ENCODE results near the gene ASB18. TPM values are rescaled to one million over a fixed set of nuclear protein-coding genes. Genes with fewer than 3 reads are reported as not detected.
A peak's percentile ranks its signal among the peaks of the same experiment; 100 is the strongest.

ASB18 gene
- total and polyA plus RNA-seq, 2 experiments from 2014 or later = not detected

GRCh38 chr2:236163471-236164200, 100.6 kb downstream of the ASB18 start:
- H3K4me2 ChIP-seq = peak overlapping the region; percentile 87
- H3K27ac ChIP-seq (ENCODE audit: low read depth) = no peak overlapping the region
- ATAC-seq = peak; percentile 1
- H4K20me1 ChIP-seq (replicated peaks; ENCODE audit: insufficient read depth) = peaks cover 13% of the 10 kb centered on the region
- Mint-ChIP-seq H3K36me3 (ENCODE audit: low read depth) (peaks cover 17% of the 10 kb centered on the region), H3K27ac (no peak overlapping the region), H3K27me3 (ENCODE audit: insufficient read depth, low read depth, poor library complexity) (peaks cover 85% of the 10 kb centered on the region), H3K9me3 (peaks cover 4% of the 10 kb centered on the region; the same call in 1 of the 3 replicates), H3K4me3 (peak overlapping the region; percentile 63), H3K4me1 (peaks cover 51% of the 10 kb centered on the region)
- H2AFZ ChIP-seq = peak overlapping the region; percentile 74
- DNase-seq (ENCODE audit: low spot score) = peak; percentile 66
- peaks cover 54% of the 10 kb centered on the region for H3K4me1 ChIP-seq (ENCODE audit: insufficient read depth)
- H3K9me2 ChIP-seq (ENCODE audit: insufficient read depth) = no peaks in the 10 kb centered on the region
- TF ChIP-seq EZH2phosphoT487 (IDR thresholded peaks at IDR 0.05; ENCODE audit: unreplicated experiment) (peak; percentile 84), EZH2 (IDR thresholded peaks at IDR 0.05; ENCODE audit: low read depth, unreplicated experiment) (peak; percentile 43), CREB1 (CRISPR knock-in tag; IDR thresholded peaks at IDR 0.05; ENCODE audit: low read depth) (no peak)
- H3K79me2 ChIP-seq (replicated peaks; ENCODE audit: insufficient read depth) = no peaks in the 10 kb centered on the region
- peaks cover 100% of the 10 kb centered on the region for H3K27me3 ChIP-seq (ENCODE audit: insufficient read depth)
- peaks cover 39% of the 10 kb centered on the region for H3F3A ChIP-seq (replicated peaks; ENCODE audit: low read depth)
- no peaks in the 10 kb centered on the region for H3K36me3 ChIP-seq (ENCODE audit: insufficient read depth)
- H3K4me3 ChIP-seq = peak overlapping the region; percentile 61

GRCh38 chr2:236162882-236163470, 101.2 kb downstream of the ASB18 start:
- H4K20me1 ChIP-seq (replicated peaks; ENCODE audit: insufficient read depth) = peaks cover 13% of the 10 kb centered on the region
- H3K27ac ChIP-seq (ENCODE audit: low read depth) = no peak overlapping the region
- peak overlapping the region; percentile 61 for H3K4me3 ChIP-seq
- peak overlapping the region; percentile 41 for H3K4me3 Mint-ChIP-seq
- no peaks in the 10 kb centered on the region for H3K79me2 ChIP-seq (replicated peaks; ENCODE audit: insufficient read depth)
- no peaks in the 10 kb centered on the region for H3K9me2 ChIP-seq (ENCODE audit: insufficient read depth)
- H3K27me3 Mint-ChIP-seq (ENCODE audit: insufficient read depth, low read depth, poor library complexity) = peaks cover 90% of the 10 kb centered on the region
- peaks cover 100% of the 10 kb centered on the region for H3K27me3 ChIP-seq (ENCODE audit: insufficient read depth)
- H2AFZ ChIP-seq = peak overlapping the region; percentile 74; the same call in 1 of the 2 replicates
- H3K36me3 Mint-ChIP-seq (ENCODE audit: low read depth) = peaks cover 17% of the 10 kb centered on the region
- H3K9me3 Mint-ChIP-seq = peaks cover 4% of the 10 kb centered on the region; the same call in 1 of the 3 replicates
- H3K4me1 Mint-ChIP-seq = peaks cover 58% of the 10 kb centered on the region
- H3K4me2 ChIP-seq = peak overlapping the region; percentile 87
- no peaks in the 10 kb centered on the region for H3K36me3 ChIP-seq (ENCODE audit: insufficient read depth)
- peaks cover 41% of the 10 kb centered on the region for H3F3A ChIP-seq (replicated peaks; ENCODE audit: low read depth)
- DNase-seq (ENCODE audit: low spot score) = peak; percentile 50
- H3K27ac Mint-ChIP-seq = no peak overlapping the region
- ATAC-seq = no peak
- peaks cover 57% of the 10 kb centered on the region for H3K4me1 ChIP-seq (ENCODE audit: insufficient read depth)
- TF ChIP-seq ETS1 (IDR thresholded peaks at IDR 0.05) (no peak), EZH2 (IDR thresholded peaks at IDR 0.05; ENCODE audit: low read depth, unreplicated experiment) (peak; percentile 60)

- no peak overlapping the region for H2AFZ ChIP-seq
- H3K9me2 ChIP-seq (ENCODE audit: insufficient read depth) = no peaks in the 10 kb centered on the region
Measured at GRCh38 chr2:236162031-236162845, 102.0 kb downstream of the ASB18 start.

More at GRCh38 chr2:236162031-236162845, 102.0 kb downstream of the ASB18 start:
- ATAC-seq (no peak), DNase-seq (ENCODE audit: low spot score) (peak; percentile 74)
- Histone ChIP-seq H3K4me1 (ENCODE audit: insufficient read depth) (peaks cover 57% of the 10 kb centered on the region), H3K27ac (ENCODE audit: low read depth) (no peak overlapping the region), H3K79me2 (replicated peaks; ENCODE audit: insufficient read depth) (no peaks in the 10 kb centered on the region), H3K4me2 (peak overlapping the region; percentile 87), H3K36me3 (ENCODE audit: insufficient read depth) (no peaks in the 10 kb centered on the region), H4K20me1 (replicated peaks; ENCODE audit: insufficient read depth) (peaks cover 13% of the 10 kb centered on the region), H3K4me3 (peak overlapping the region; percentile 61), H3K27me3 (ENCODE audit: insufficient read depth) (peaks cover 100% of the 10 kb centered on the region), H3F3A (replicated peaks; ENCODE audit: low read depth) (peaks cover 41% of the 10 kb centered on the region)
- Mint-ChIP-seq H3K36me3 (ENCODE audit: low read depth) (peaks cover 17% of the 10 kb centered on the region), H3K27ac (no peak overlapping the region), H3K9me3 (peaks cover 4% of the 10 kb centered on the region; the same call in 1 of the 3 replicates), H3K27me3 (ENCODE audit: insufficient read depth, low read depth, poor library complexity) (peaks cover 92% of the 10 kb centered on the region), H3K4me3 (peak overlapping the region; percentile 41), H3K4me1 (peaks cover 61% of the 10 kb centered on the region)
- TF ChIP-seq EZH2 (IDR thresholded peaks at IDR 0.05; ENCODE audit: low read depth, unreplicated experiment) = peak; percentile 58
- no peak for TF ChIP-seq STAT1 (IDR thresholded peaks at IDR 0.05; ENCODE audit: unreplicated experiment)

Data from GM23338 (cell line).